Fibroblast of skin of back (primary cell): ENCODE data around the gene TCN2.
A peak's percentile ranks its signal among the peaks of the same experiment; 100 is the strongest.
"Not testable (repeated sequence)": the region's sequence is repeated elsewhere in the genome, so short reads cannot be mapped to it uniquely, and the experiment has no call there.

Experiments
- DNase-seq: peaks from one replicate; pipeline ENCODE4 v3.0.0-alpha.2; 2013

TCN2 gene

GRCh38 chr22:30649430-30650007, 42.5 kb downstream of the TCN2 start:
- DNase-seq, result peak; percentile 86

GRCh38 chr22:30650508-30651116, 43.6 kb downstream of the TCN2 start:
- DNase-seq, result no peak

- DNase-seq, result no peak
These were observed 45.9 kb downstream of the TCN2 start for GRCh38 chr22:30652852-30653251.

GRCh38 chr22:30654361-30654760, 47.4 kb downstream of the TCN2 start:
- DNase-seq, result no peak

- no peak for DNase-seq
These were observed 48.6 kb downstream of the TCN2 start for GRCh38 chr22:30655532-30655931.

GRCh38 chr22:30662040-30662439, 55.1 kb downstream of the TCN2 start:
- DNase-seq, result no peak

- no peak for DNase-seq
These were observed 57.8 kb downstream of the TCN2 start for GRCh38 chr22:30664798-30665197.

- no peak for DNase-seq
These were observed 58.3 kb downstream of the TCN2 start for GRCh38 chr22:30665266-30665665.

GRCh38 chr22:30665786-30666185, 58.8 kb downstream of the TCN2 start:
- no peak for DNase-seq

- DNase-seq, result no peak
These were observed 60.1 kb downstream of the TCN2 start for GRCh38 chr22:30667107-30667493.

GRCh38 chr22:30667494-30668385, 60.8 kb downstream of the TCN2 start, which contains the start of gene DUSP18:
Gene DUSP18, minus strand, starts transcription at chr22:30667875. Its CDS starts 3,872 bp downstream, at chr22:30664003.
- peak; percentile 87 for DNase-seq

GRCh38 chr22:30668386-30668710, 61.4 kb downstream of the TCN2 start:
- DNase-seq, result peak; percentile 5

- DNase-seq, result no peak
These were observed 64.1 kb downstream of the TCN2 start for GRCh38 chr22:30671071-30671470.

- DNase-seq, result no peak
These were observed 66.2 kb downstream of the TCN2 start for GRCh38 chr22:30673136-30673535.

GRCh38 chr22:30674482-30674881, 67.5 kb downstream of the TCN2 start:
- DNase-seq, result no peak

GRCh38 chr22:30675436-30675835, 68.5 kb downstream of the TCN2 start:
- no peak for DNase-seq

- DNase-seq, result not testable (repeated sequence)
These were observed 69.6 kb downstream of the TCN2 start for GRCh38 chr22:30676565-30676964.
